ENCODE measurements around the gene CELA2B. TPM values are rescaled to one million over a fixed set of nuclear protein-coding genes. Genes with fewer than 3 reads are reported as not detected.

Gene CELA2B
- total RNA-seq, 2 donors from 2014 or later, result not detected

- H3K4me3 Mint-ChIP-seq, result no peak overlapping the region
- H3K4me1 Mint-ChIP-seq, result no peaks in the 10 kb centered on the region
- no peaks in the 10 kb centered on the region for H3K36me3 ChIP-seq (ENCODE audit: control insufficient read depth, insufficient read depth, low read length)
- no peaks in the 10 kb centered on the region for H3K27me3 ChIP-seq (ENCODE audit: control insufficient read depth, insufficient read depth, low read length, poor library complexity, severe bottlenecking)
- no peak overlapping the region for H3K4me3 ChIP-seq (ENCODE audit: low read length)
- TF ChIP-seq, protein P1, sequence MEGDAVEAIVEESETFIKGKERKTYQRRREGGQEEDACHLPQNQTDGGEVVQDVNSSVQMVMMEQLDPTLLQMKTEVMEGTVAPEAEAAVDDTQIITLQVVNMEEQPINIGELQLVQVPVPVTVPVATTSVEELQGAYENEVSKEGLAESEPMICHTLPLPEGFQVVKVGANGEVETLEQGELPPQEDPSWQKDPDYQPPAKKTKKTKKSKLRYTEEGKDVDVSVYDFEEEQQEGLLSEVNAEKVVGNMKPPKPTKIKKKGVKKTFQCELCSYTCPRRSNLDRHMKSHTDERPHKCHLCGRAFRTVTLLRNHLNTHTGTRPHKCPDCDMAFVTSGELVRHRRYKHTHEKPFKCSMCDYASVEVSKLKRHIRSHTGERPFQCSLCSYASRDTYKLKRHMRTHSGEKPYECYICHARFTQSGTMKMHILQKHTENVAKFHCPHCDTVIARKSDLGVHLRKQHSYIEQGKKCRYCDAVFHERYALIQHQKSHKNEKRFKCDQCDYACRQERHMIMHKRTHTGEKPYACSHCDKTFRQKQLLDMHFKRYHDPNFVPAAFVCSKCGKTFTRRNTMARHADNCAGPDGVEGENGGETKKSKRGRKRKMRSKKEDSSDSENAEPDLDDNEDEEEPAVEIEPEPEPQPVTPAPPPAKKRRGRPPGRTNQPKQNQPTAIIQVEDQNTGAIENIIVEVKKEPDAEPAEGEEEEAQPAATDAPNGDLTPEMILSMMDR (conservative IDR thresholded peaks at IDR 0.05), result no peak
- no peak overlapping the region for H3K27ac Mint-ChIP-seq
- H3K4me1 ChIP-seq (ENCODE audit: control insufficient read depth, insufficient read depth, low read length), result no peaks in the 10 kb centered on the region
- no peak overlapping the region for H3K9ac ChIP-seq (ENCODE audit: extremely low read depth, low read length, poor library complexity, severe bottlenecking)
- no peaks in the 10 kb centered on the region for H3K9me3 ChIP-seq (ENCODE audit: control insufficient read depth, low read length)
- WGBS, 2 experiments (ENCODE audit: insufficient coverage in 1 of 2, insufficient read length in 1 of 2), result 90% methylated on average over 3 of the region's 3 CpGs
- H3K36me3 Mint-ChIP-seq (ENCODE audit: low read depth), result no peaks in the 10 kb centered on the region
- H3K27me3 Mint-ChIP-seq (ENCODE audit: insufficient read depth), result no peaks in the 10 kb centered on the region
- no peak overlapping the region for H3K27ac ChIP-seq (ENCODE audit: low read depth, low read length)
- DNase-seq, result no peak
- H3K9me3 Mint-ChIP-seq, result peaks cover 5% of the 10 kb centered on the region
Observed at GRCh38 chr1:15449567-15449966, 26.3 kb upstream of the CELA2B start.

DNA sequence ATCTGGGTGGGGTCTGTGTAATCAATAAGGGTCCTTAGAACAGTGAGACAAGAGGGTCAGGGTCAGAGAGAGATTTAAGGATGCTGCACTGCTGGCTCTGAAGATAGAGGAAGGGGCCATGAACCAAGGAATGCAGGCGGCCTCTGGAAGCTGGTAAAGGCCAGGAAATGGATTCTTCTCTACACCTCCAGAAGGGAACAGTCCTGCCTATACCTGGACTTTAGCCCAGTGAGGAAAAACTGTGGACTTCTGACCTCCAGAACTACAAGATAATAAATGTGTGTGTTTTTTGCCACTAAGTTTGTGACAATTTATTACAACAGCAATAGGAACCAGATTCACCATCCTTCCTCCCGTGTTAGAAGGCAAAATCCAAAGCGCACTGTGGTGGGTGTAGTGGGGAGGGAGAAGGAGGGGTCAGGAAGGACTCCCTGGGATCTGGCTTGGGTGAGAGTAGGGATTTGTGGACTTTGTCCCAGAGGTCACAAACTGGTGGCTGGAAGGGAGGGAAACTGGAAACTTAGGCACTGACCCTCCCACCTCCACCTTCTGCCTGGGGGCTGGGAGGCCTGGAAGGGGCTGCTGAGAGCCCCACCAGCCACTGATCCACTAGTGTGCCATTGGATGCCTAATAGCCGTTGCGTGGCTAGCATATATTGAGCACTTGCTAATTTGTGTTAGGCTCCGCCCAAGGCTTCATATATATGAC is 24.7 kb upstream of the CELA2B start:
- no peaks in the 10 kb centered on the region for H3K27me3 ChIP-seq (ENCODE audit: control insufficient read depth, insufficient read depth, low read length, poor library complexity, severe bottlenecking)
- DNase-seq, result no peak

DNA sequence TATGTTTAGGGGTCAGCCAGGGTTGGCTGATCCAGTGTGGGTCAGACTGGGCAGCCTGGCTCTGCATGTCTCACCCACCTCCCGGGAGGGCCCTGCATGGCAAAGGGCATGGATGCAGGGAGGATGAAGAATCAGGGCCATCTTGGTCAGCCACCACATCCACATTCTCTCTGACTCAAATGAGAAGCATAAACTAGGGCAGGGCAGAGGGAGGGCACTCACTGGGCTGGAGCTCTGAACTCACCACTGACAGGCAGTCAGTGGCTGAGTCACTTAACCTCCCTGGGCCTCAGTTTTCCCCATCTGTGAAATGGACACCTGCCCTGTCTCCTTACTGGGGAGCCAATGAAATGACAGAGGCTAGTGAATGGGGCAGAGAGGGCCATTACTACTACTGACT is 23.7 kb upstream of the CELA2B start:
- H3K4me1 ChIP-seq (ENCODE audit: control insufficient read depth, insufficient read depth, low read length), result no peaks in the 10 kb centered on the region
- WGBS, 2 experiments (ENCODE audit: insufficient coverage in 1 of 2, insufficient read length in 1 of 2), result 92% methylated on average over 1 of the region's 1 CpG; no CpG with 5 or more reads in 1 of the 2 experiments
- no peaks in the 10 kb centered on the region for H3K36me3 Mint-ChIP-seq (ENCODE audit: low read depth)
- no peaks in the 10 kb centered on the region for H3K27me3 ChIP-seq (ENCODE audit: control insufficient read depth, insufficient read depth, low read length, poor library complexity, severe bottlenecking)
- no peak for DNase-seq
- H3K27ac Mint-ChIP-seq, result no peak overlapping the region
- no peak overlapping the region for H3K27ac ChIP-seq (ENCODE audit: low read depth, low read length)
- peaks cover 9% of the 10 kb centered on the region for H3K4me1 Mint-ChIP-seq
- no peaks in the 10 kb centered on the region for H3K36me3 ChIP-seq (ENCODE audit: control insufficient read depth, insufficient read depth, low read length)
- peaks cover 5% of the 10 kb centered on the region for H3K9me3 Mint-ChIP-seq
- TF ChIP-seq, protein P1 (conservative IDR thresholded peaks at IDR 0.05), result no peak
- no peak overlapping the region for H3K4me3 ChIP-seq (ENCODE audit: low read length)
- no peaks in the 10 kb centered on the region for H3K27me3 Mint-ChIP-seq (ENCODE audit: insufficient read depth)
- no peaks in the 10 kb centered on the region for H3K9me3 ChIP-seq (ENCODE audit: control insufficient read depth, low read length)
- H3K9ac ChIP-seq (ENCODE audit: extremely low read depth, low read length, poor library complexity, severe bottlenecking), result no peak overlapping the region
- H3K4me3 Mint-ChIP-seq, result no peak overlapping the region

More for the DNA sequence above, 24.7 kb upstream of the CELA2B start:
- Histone ChIP-seq H3K4me1 (ENCODE audit: control insufficient read depth, insufficient read depth, low read length) (no peaks in the 10 kb centered on the region), H3K9ac (ENCODE audit: extremely low read depth, low read length, poor library complexity, severe bottlenecking) (no peak overlapping the region), H3K9me3 (ENCODE audit: control insufficient read depth, low read length) (no peaks in the 10 kb centered on the region), H3K36me3 (ENCODE audit: control insufficient read depth, insufficient read depth, low read length) (no peaks in the 10 kb centered on the region), H3K27ac (ENCODE audit: low read depth, low read length) (no peak overlapping the region), H3K4me3 (ENCODE audit: low read length) (no peak overlapping the region)
- Mint-ChIP-seq H3K4me1 (peaks cover 5% of the 10 kb centered on the region), H3K9me3 (peaks cover 5% of the 10 kb centered on the region), H3K36me3 (ENCODE audit: low read depth) (no peaks in the 10 kb centered on the region), H3K4me3 (no peak overlapping the region), H3K27me3 (ENCODE audit: insufficient read depth) (no peaks in the 10 kb centered on the region), H3K27ac (no peak overlapping the region)
- WGBS, 2 experiments (ENCODE audit: insufficient coverage in 1 of 2, insufficient read length in 1 of 2), result 96 to 97% methylated on average over 3 to 6 of the region's 6 CpGs
- TF ChIP-seq, protein P1 (conservative IDR thresholded peaks at IDR 0.05), result no peak

Measured in endodermal cell (in vitro differentiated cells).